DMS153 treated with DMSO at 0.1 percent for 48 hours (cell line): ENCODE measurements around the gene SEMA4C.

ENCODE experiments used
- DNase-seq: peaks from one replicate; lab custom pipeline; 2025; ENCODE audit not compliant: unreplicated experiment; lab: John Stamatoyannopoulos, UW

The SEMA4C gene

DNA sequence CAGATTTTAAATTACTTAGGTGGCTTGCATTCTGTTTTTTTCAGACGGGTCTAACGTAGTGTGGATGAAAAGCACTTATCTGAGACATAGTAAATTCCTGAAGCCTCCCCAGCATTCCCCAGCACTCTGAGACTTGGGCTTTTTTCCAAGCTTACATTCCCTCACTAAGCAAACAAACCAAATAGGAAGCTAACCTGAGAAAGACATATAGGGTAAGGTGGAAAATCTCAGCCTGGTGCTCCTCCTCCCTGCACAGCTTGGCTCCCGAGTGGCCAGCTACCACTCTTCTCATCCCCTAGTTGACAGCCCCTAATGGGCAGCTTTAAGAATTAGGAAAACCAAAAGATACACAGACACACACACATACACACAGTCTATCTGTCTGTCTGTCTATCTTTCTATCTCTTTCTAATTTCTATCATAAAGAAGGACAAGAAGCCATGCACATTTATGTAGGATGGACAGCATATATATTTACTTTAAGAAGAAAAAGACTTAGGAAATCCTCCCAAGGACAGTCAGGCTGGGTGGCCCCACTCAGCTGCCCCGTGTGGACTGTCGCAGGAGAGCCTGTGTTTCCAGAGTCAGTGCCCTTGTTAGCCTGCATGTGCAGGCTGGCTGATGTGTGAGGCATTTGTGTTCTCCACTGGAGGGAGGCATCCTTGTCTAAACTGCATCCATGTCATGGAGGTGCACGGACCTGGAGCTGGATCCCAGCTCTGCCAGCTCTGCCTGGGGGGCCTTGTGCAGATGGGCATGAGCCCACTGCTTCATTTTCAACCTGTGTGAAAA, 45.6 kb downstream of the SEMA4C start:
- no peak for DNase-seq

DNA sequence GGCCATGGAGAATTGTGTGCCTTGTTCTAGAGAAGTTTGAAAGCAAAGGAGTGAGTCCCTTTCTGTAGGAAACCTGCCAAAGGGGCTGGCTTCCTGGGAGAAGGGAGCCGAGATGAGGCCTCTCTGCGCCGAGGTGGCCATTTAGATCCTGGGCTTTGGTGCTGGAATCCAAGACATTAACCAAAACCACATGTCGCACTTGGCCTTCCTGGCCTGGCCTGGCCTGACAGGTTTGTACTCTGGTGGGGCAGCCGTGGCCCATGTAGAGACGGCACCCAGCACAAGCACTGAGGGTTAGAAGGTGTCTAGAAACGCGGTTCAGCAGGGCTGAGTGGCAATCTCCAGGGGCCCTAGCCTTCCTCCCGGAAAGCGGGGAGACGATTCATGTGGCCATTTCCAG, 46.7 kb downstream of the SEMA4C start:
- DNase-seq, result no peak

DNA sequence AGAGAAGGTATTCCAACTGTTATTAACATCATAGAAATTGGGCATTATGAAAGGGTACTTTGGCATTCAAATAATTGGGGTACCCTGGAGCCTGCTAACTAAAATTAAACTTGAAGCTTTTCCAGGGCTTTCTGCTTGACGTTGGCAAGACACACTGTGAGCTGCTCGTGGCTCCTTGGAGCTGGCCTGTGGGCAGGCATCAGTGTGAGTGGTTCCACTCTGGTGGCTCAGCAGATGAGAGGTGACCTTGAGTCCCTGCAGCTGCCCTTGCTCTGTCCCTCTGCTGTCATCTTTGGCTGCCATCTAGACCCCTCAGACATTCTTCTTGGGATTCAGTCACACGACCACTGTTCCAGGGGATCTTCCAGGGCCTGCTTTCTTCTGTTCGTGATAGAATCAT, 47.1 kb downstream of the SEMA4C start:
- no peak for DNase-seq

DNA sequence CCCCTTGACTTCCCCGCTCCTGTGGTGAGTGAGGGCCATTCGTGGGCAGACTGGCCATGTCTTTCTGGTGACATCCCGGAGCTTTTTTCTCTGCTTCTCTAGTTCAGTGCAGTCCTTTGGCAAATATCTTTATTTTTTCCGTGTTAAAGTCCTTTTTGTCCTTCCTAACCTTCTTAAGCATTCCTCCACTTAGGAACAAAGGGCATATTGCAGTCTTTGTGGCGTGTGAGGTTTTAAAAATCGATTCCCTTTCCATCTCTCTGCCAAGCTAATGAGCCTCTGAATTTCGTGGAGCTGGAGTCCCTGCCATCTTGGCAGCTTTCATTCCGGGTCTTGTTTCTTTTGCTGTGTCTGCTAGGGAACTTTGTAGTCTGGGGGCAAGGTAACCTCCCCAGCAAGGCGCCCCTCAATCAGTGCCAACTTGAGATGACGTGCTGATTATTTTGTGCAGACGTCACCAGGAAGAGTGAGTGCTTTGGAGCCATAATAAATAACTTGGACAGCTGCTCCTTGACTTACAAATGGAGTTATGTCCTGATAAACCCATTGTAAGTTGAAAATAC, 48.7 kb downstream of the SEMA4C start:
- no peak for DNase-seq

DNA sequence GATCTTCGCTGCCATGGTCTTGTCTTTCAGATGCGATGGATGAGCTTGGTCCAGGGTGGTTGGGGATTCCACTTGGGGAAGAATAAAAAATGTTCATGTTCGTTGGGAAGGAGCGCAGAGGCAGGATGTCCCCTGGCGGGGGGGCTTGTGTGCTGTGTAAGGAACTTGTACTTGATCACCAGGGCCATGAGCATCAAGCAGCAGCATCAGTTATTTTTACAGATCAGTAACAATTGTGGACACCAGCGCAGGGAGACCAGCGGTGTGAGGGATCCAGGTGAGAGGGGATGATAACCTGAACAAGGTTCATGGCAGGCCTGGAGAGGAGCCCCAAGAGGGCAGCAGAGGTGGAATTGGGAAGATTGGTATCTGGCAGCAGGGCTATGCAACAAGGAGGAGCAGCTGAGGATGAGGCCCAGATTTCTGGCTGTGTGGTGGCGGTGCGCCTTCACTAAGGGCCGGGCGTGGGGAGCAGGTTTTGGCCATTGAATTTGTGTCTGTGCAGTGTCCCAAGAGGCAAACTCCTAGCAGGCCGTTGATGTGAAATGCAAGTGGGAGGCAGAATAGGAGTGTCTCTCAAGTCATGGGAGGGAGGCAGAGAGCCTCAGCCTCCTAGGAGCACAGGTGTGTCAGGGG, 49.9 kb downstream of the SEMA4C start:
- no peak for DNase-seq

DNA sequence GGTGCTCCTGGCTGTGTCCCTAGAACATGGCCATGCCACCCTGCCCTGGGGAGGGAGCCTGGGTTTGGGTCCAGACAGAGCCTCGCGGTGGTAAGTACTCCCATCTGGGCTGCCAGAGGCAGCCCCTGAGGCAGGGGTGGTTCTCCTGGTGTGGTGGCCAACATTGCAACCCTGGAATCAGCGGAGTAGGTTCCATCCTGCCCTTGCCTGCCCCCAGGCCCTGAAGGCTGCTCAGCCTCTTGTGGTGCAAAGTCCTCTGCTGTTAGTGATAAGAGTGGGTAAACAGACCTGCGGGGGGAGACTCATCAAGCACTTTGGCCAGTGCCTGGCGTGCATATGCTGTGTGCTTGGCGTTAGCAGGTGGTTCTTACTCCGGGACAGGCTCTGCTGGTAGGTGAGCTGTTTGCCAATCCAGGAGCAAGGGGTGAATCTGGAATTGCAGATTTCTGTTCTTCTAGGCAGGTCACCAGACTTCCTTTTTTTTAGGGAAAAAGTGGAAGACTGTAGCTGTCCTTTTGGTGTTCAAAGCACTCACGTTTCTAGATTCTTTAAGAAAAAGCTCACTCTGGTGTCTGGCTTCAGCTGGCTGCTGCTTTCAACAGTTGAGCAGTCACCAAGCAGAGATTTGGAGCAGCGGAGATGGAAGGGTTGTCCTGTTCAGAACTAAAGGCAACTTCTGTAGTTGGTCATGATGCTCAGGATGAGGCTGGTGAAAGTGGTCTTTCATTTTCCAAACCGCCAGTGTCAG, 50.6 kb downstream of the SEMA4C start:
- no peak for DNase-seq

DNA sequence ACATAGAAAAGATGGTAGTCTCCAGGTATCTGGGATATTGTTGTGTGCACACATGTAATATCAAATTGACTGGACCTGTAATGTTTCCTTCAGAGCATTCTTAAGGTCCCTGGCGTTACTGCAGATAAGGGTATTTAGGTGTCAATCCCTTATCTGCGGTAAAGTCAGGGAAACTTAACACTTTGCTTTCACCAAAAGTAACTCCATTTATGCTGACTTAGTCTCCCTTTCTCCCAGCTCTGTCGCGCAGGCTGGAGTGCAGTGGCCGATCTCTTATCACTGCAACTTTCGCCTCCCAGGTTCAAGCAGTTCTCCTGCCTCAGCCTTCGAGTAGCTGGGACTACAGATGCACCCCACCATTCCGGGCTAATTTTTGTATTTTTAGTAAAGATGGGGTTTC, 52.0 kb downstream of the SEMA4C start:
- no peak for DNase-seq

DNA sequence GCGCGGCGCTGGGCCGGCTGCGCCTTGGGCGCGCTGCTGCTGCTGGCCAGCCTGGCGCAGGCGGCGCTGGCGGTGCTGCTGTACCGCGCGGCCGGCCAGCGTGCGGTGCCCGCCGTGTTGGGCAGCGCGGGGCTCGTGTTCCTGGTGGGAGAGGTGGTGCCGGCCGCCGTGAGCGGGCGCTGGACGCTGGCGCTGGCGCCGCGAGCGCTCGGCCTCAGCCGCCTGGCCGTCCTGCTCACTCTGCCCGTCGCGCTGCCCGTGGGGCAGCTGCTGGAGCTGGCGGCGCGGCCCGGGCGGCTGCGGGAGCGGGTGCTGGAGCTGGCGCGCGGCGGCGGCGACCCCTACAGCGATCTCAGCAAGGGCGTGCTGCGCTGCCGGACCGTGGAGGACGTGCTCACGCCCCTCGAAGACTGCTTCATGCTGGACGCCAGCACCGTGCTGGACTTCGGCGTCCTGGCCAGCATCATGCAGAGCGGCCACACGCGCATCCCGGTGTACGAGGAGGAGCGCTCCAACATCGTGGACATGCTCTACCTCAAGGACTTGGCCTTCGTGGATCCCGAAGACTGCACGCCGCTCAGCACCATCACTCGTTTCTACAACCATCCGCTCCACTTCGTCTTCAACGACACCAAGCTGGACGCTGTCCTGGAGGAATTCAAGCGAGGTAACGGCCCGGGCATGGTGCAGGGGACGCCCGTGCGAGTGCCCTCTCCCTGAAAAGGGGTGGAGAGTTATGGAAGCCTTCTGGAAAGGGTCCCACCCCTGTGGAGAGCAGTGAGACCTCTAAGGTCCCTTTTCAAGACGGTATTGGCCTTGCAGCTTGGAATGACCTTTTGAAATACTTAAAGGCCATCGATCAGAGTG, 52.8 kb downstream of the SEMA4C start:
- no peak for DNase-seq

DNA sequence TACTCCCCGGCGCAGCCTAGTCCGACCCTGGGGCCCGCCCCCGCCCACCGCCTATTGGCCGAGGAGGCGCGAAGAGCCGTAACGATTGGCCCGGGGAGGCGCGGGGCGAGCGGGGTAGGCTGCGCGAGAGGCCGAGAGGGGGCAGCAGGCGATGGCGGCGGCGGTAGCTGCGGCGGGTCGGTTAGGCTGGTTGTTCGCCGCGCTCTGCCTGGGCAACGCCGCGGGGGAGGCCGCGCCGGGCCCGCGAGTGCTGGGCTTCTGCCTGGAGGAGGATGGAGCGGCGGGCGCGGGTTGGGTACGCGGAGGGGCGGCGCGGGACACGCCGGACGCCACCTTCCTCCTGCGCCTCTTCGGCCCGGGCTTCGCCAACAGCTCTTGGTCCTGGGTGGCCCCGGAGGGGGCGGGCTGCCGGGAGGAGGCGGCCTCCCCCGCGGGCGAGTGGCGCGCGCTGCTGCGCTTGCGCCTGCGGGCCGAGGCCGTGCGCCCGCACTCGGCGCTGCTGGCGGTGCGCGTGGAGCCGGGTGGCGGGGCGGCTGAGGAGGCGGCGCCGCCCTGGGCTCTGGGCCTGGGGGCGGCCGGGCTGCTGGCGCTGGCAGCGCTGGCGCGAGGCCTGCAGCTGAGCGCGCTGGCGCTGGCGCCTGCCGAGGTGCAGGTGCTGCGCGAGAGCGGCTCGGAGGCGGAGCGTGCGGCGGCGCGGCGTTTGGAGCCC, 53.6 kb downstream of the SEMA4C start, which contains the start of gene CNNM3:
CNNM3 (plus strand) TSS at position 142 of the 709 bp plus-strand sequence; CDS start at position 152, 10 bp downstream.
- DNase-seq, result peak; percentile 82

DNA sequence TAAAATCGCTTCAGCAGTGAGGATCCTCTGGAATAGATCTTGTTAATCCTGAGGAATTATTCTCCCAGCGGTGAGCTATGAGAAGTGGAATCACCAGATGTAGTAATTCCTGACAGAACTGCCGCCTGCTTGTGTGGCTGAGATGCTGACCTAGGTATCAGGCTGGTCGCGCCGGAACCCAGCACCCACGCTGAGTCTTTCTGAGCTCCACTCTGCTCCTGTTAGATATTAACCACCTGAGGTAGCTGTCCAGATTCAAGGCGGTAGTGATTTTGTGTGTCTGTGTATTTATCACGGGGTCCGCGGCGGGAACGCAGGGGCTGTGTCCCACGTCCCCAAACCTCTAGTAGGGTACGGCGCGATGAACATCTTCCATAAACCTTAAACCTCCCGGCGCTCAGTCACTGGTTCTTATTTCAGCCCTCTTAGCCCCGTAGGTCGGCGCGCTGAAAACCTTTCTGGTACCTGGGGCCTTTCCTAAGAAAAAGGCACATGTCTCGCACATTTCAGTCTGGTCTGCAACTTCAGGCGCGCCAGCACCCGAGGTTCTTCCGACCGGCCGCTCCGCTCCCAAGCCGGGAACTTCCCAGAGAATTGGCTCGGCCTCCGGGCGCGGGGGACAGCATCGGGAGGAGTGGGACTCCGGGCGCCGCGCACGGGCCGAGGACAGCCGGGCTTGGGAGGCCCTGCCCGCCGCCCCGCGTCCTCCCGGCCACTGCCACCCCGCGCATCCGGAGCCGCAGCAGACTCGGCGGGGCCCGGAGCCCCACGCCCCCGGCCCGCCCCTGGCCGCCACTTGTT, 54.4 kb downstream of the SEMA4C start:
- peak; percentile 58 for DNase-seq

DNA sequence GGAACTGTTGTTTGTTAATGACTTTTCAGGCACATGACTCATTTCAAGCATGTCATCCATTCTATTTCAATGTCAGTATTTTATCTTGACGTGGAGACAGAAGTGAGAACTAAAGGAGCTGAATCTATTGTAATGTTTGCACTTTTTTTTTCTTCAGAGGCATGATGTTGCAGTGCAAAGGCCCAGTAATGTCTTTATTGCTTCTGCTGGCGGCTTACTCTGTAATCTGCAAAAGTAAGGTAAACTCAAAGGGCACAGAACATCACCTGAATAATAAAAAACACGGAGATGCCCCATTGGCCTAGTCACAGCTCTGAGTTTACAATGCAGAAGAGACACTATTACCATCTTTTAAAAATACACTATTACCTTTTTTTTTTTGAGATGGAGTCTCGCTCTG, 56.2 kb downstream of the SEMA4C start:
- DNase-seq, result no peak

DNA sequence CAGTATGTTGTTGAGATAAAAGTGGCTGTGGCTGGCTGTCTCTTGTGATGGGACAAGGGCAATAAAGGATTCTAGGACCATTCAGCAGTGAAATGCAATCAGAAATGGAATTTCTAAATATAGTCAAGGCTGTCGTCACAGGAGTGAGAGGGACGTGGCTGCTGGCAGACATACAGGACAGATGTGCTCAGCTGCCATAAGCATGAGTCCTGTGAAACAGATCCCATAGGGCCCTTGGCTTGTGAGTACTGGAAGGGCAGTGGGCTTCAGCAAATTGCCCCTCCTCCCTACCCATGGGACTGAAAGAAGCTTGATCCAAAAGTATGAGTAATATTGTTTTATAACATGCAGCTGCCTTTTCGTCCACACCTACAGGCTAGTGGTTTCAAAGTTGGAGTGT, 58.0 kb downstream of the SEMA4C start:
- no peak for DNase-seq

DNA sequence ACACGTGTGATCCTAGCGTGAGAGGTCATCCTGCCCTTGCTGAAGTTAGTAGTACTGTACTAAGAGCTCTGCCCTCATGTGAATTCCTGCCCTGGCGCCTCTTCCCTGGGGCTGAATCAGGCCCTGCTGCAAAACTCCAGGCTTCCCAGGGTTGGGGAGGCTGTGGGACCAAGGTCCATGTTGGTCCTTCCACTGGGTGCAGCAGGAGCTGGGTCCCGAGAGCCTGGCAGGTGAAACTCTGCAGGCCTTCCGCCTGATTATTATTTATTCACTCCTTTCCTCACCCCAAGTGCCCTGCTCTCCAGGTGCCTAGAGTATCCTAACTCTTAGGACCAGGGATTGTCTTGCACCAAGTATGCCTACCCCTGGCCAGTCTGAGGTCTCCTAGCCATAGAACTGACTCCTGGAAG, 59.1 kb downstream of the SEMA4C start:
- DNase-seq, result no peak

DNA sequence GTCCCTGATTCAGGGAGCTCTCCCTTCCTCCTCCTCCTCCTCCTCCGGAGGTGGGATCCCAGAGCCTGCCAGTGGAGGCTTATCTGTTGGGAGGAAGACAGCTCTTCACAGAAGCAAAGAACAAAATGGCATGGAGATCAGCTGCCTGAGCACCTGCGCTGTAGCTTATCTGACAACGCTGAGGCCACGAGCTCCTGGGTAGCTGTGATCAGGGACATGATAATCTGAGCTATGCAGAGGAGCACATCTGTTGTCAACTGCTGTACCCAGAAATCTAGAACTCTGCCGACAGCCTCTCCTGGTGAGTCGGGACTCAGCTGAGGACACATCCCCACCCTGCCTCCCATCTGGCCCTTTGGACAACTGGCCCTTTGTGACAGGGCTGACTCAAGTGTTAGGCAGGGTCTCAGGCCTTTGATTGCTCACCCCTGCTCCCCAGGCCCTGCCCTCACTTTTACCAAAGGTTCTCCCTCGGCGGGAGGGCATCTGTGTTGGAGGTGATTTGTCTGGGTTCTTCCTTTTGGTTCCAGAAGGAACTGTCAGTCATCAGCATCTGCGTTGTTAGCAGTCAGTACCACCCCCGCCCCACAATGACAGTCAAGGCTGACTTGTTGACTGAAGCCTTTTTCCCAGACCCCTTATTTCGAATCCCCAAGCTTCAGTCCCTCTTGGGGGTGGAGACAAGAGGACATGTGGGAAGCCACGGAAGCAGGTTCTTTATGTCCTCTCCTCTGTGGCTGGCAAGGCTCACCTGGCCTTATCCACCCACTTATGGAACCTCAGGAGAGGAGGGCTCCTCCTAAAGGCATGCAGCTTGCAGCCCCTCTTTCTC, 59.7 kb downstream of the SEMA4C start:
- DNase-seq, result no peak
